Measurements from ENCODE around the gene SPTBN1.

Gene SPTBN1

GRCh38 chr2:54434711-54435110, 21.4 kb upstream of the SPTBN1 start:
- H3K36me3 ChIP-seq (ENCODE audit: control insufficient read depth, insufficient read depth, low read length) = no peaks in the 10 kb centered on the region

GRCh38 chr2:54435325-54436226, 20.6 kb upstream of the SPTBN1 start:
- no peak overlapping the region for H3K27ac ChIP-seq (ENCODE audit: low read depth, low read length)
- H3K27me3 ChIP-seq (ENCODE audit: control insufficient read depth, insufficient read depth, low read length) = no peaks in the 10 kb centered on the region
- H3K9me3 ChIP-seq (ENCODE audit: control insufficient read depth, insufficient read depth, low read depth, low read length) = no peaks in the 10 kb centered on the region
- no peak overlapping the region for H3K4me3 ChIP-seq (ENCODE audit: low read depth, low read length)
- H3K36me3 ChIP-seq (ENCODE audit: control insufficient read depth, insufficient read depth, low read length) = no peaks in the 10 kb centered on the region
- H3K9ac ChIP-seq (ENCODE audit: low read length) = no peak overlapping the region
- H3K4me1 ChIP-seq (ENCODE audit: control insufficient read depth, insufficient read depth, low read length) = no peaks in the 10 kb centered on the region

More at GRCh38 chr2:54434711-54435110, 21.4 kb upstream of the SPTBN1 start:
- Histone ChIP-seq H3K4me1 (ENCODE audit: control insufficient read depth, insufficient read depth, low read length) (no peaks in the 10 kb centered on the region), H3K27ac (ENCODE audit: low read depth, low read length) (no peak overlapping the region), H3K9ac (ENCODE audit: low read length) (no peak overlapping the region), H3K9me3 (ENCODE audit: control insufficient read depth, insufficient read depth, low read depth, low read length) (no peaks in the 10 kb centered on the region), H3K4me3 (ENCODE audit: low read depth, low read length) (no peak overlapping the region), H3K27me3 (ENCODE audit: control insufficient read depth, insufficient read depth, low read length) (no peaks in the 10 kb centered on the region)

GRCh38 chr2:54437588-54437987, 18.5 kb upstream of the SPTBN1 start:
- Histone ChIP-seq H3K9ac (ENCODE audit: low read length) (no peak overlapping the region), H3K36me3 (ENCODE audit: control insufficient read depth, insufficient read depth, low read length) (no peaks in the 10 kb centered on the region), H3K4me3 (ENCODE audit: low read depth, low read length) (no peak overlapping the region), H3K27me3 (ENCODE audit: control insufficient read depth, insufficient read depth, low read length) (no peaks in the 10 kb centered on the region), H3K27ac (ENCODE audit: low read depth, low read length) (no peak overlapping the region), H3K9me3 (ENCODE audit: control insufficient read depth, insufficient read depth, low read depth, low read length) (no peaks in the 10 kb centered on the region), H3K4me1 (ENCODE audit: control insufficient read depth, insufficient read depth, low read length) (no peaks in the 10 kb centered on the region)

GRCh38 chr2:54438271-54438670, 17.9 kb upstream of the SPTBN1 start:
- no peak overlapping the region for H3K4me3 ChIP-seq (ENCODE audit: low read depth, low read length)
- H3K36me3 ChIP-seq (ENCODE audit: control insufficient read depth, insufficient read depth, low read length) = no peaks in the 10 kb centered on the region
- H3K4me1 ChIP-seq (ENCODE audit: control insufficient read depth, insufficient read depth, low read length) = no peaks in the 10 kb centered on the region
- no peak overlapping the region for H3K9ac ChIP-seq (ENCODE audit: low read length)
- no peaks in the 10 kb centered on the region for H3K27me3 ChIP-seq (ENCODE audit: control insufficient read depth, insufficient read depth, low read length)
- H3K27ac ChIP-seq (ENCODE audit: low read depth, low read length) = no peak overlapping the region
- H3K9me3 ChIP-seq (ENCODE audit: control insufficient read depth, insufficient read depth, low read depth, low read length) = no peaks in the 10 kb centered on the region

GRCh38 chr2:54439582-54439981, 16.5 kb upstream of the SPTBN1 start:
- Histone ChIP-seq H3K36me3 (ENCODE audit: control insufficient read depth, insufficient read depth, low read length) (no peaks in the 10 kb centered on the region), H3K27me3 (ENCODE audit: control insufficient read depth, insufficient read depth, low read length) (no peaks in the 10 kb centered on the region), H3K4me3 (ENCODE audit: low read depth, low read length) (no peak overlapping the region), H3K9me3 (ENCODE audit: control insufficient read depth, insufficient read depth, low read depth, low read length) (no peaks in the 10 kb centered on the region), H3K4me1 (ENCODE audit: control insufficient read depth, insufficient read depth, low read length) (no peaks in the 10 kb centered on the region), H3K27ac (ENCODE audit: low read depth, low read length) (no peak overlapping the region), H3K9ac (ENCODE audit: low read length) (no peak overlapping the region)

GRCh38 chr2:54440050-54440449, 16.1 kb upstream of the SPTBN1 start:
- H3K36me3 ChIP-seq (ENCODE audit: control insufficient read depth, insufficient read depth, low read length) = no peaks in the 10 kb centered on the region

GRCh38 chr2:54444503-54444902, 11.6 kb upstream of the SPTBN1 start:
- H3K27ac ChIP-seq (ENCODE audit: low read depth, low read length) = no peak overlapping the region
- H3K9ac ChIP-seq (ENCODE audit: low read length) = no peak overlapping the region
- no peaks in the 10 kb centered on the region for H3K4me1 ChIP-seq (ENCODE audit: control insufficient read depth, insufficient read depth, low read length)
- H3K9me3 ChIP-seq (ENCODE audit: control insufficient read depth, insufficient read depth, low read depth, low read length) = no peaks in the 10 kb centered on the region
- no peak overlapping the region for H3K4me3 ChIP-seq (ENCODE audit: low read depth, low read length)
- no peaks in the 10 kb centered on the region for H3K27me3 ChIP-seq (ENCODE audit: control insufficient read depth, insufficient read depth, low read length)
- H3K36me3 ChIP-seq (ENCODE audit: control insufficient read depth, insufficient read depth, low read length) = no peaks in the 10 kb centered on the region

More at GRCh38 chr2:54440050-54440449, 16.1 kb upstream of the SPTBN1 start:
- Histone ChIP-seq H3K27ac (ENCODE audit: low read depth, low read length) (no peak overlapping the region), H3K9ac (ENCODE audit: low read length) (no peak overlapping the region), H3K4me3 (ENCODE audit: low read depth, low read length) (no peak overlapping the region), H3K9me3 (ENCODE audit: control insufficient read depth, insufficient read depth, low read depth, low read length) (no peaks in the 10 kb centered on the region), H3K4me1 (ENCODE audit: control insufficient read depth, insufficient read depth, low read length) (no peaks in the 10 kb centered on the region), H3K27me3 (ENCODE audit: control insufficient read depth, insufficient read depth, low read length) (no peaks in the 10 kb centered on the region)

GRCh38 chr2:54446122-54446521, 10.0 kb upstream of the SPTBN1 start:
- Histone ChIP-seq H3K27ac (ENCODE audit: low read depth, low read length) (no peak overlapping the region), H3K9me3 (ENCODE audit: control insufficient read depth, insufficient read depth, low read depth, low read length) (no peaks in the 10 kb centered on the region), H3K4me1 (ENCODE audit: control insufficient read depth, insufficient read depth, low read length) (no peaks in the 10 kb centered on the region), H3K9ac (ENCODE audit: low read length) (no peak overlapping the region), H3K27me3 (ENCODE audit: control insufficient read depth, insufficient read depth, low read length) (no peaks in the 10 kb centered on the region), H3K4me3 (ENCODE audit: low read depth, low read length) (no peak overlapping the region), H3K36me3 (ENCODE audit: control insufficient read depth, insufficient read depth, low read length) (no peaks in the 10 kb centered on the region)

- H3K36me3 ChIP-seq (ENCODE audit: control insufficient read depth, insufficient read depth, low read length) = no peaks in the 10 kb centered on the region
- no peaks in the 10 kb centered on the region for H3K27me3 ChIP-seq (ENCODE audit: control insufficient read depth, insufficient read depth, low read length)
- no peaks in the 10 kb centered on the region for H3K9me3 ChIP-seq (ENCODE audit: control insufficient read depth, insufficient read depth, low read depth, low read length)
- H3K9ac ChIP-seq (ENCODE audit: low read length) = no peak overlapping the region
- H3K27ac ChIP-seq (ENCODE audit: low read depth, low read length) = no peak overlapping the region
- H3K4me1 ChIP-seq (ENCODE audit: control insufficient read depth, insufficient read depth, low read length) = no peaks in the 10 kb centered on the region
- no peak overlapping the region for H3K4me3 ChIP-seq (ENCODE audit: low read depth, low read length)
Observed at GRCh38 chr2:54446625-54447024, 9.5 kb upstream of the SPTBN1 start.

- no peaks in the 10 kb centered on the region for H3K9me3 ChIP-seq (ENCODE audit: control insufficient read depth, insufficient read depth, low read depth, low read length)
- H3K27ac ChIP-seq (ENCODE audit: low read depth, low read length) = no peak overlapping the region
Observed at GRCh38 chr2:54454548-54455130, 1.5 kb upstream of the SPTBN1 start.

GRCh38 chr2:54455131-54455562, 980 bp upstream of the SPTBN1 start:
- H3K27ac ChIP-seq (ENCODE audit: low read depth, low read length) = no peak overlapping the region
- H3K4me3 ChIP-seq (ENCODE audit: low read depth, low read length) = peak overlapping the region; percentile 86
- no peaks in the 10 kb centered on the region for H3K9me3 ChIP-seq (ENCODE audit: control insufficient read depth, insufficient read depth, low read depth, low read length)
- peaks cover 10% of the 10 kb centered on the region for H3K4me1 ChIP-seq (ENCODE audit: control insufficient read depth, insufficient read depth, low read length)
- H3K36me3 ChIP-seq (ENCODE audit: control insufficient read depth, insufficient read depth, low read length) = no peaks in the 10 kb centered on the region
- H3K9ac ChIP-seq (ENCODE audit: low read length) = peak overlapping the region; percentile 46
- H3K27me3 ChIP-seq (ENCODE audit: control insufficient read depth, insufficient read depth, low read length) = no peaks in the 10 kb centered on the region

More at GRCh38 chr2:54454548-54455130, 1.5 kb upstream of the SPTBN1 start:
- H3K36me3 ChIP-seq (ENCODE audit: control insufficient read depth, insufficient read depth, low read length) = no peaks in the 10 kb centered on the region
- peak overlapping the region; percentile 46 for H3K9ac ChIP-seq (ENCODE audit: low read length)
- H3K4me3 ChIP-seq (ENCODE audit: low read depth, low read length) = peak overlapping the region; percentile 86
- peaks cover 10% of the 10 kb centered on the region for H3K4me1 ChIP-seq (ENCODE audit: control insufficient read depth, insufficient read depth, low read length)
- H3K27me3 ChIP-seq (ENCODE audit: control insufficient read depth, insufficient read depth, low read length) = no peaks in the 10 kb centered on the region
